ENCODE results near the gene SLC25A18. TPM values are rescaled to one million over a fixed set of nuclear protein-coding genes. Genes with fewer than 3 reads are reported as not detected.
A peak's percentile ranks its signal among the peaks of the same experiment; 100 is the strongest.

SLC25A18 gene
- total and polyA plus RNA-seq, 2 of the 8 experiments (the other 6 are each of a cell fraction or from before 2014, with no cell fraction given) = 2.8 to 2.9 TPM

- H3K4ac ChIP-seq (replicated peaks; ENCODE audit: insufficient read length, low read depth, low read length) = no peak overlapping the region
- no peak overlapping the region for H3K27ac ChIP-seq (ENCODE audit: low read depth, low read length)
- H2BK20ac ChIP-seq (ENCODE audit: low read length) = 0 out of 2 replicates have a peak overlapping the region, but pooled peaks have one; percentile 41
- no peak overlapping the region for H4K8ac ChIP-seq (ENCODE audit: extremely low read depth, insufficient read depth, low read length)
- H3K79me1 ChIP-seq (ENCODE audit: low read depth, low read length) = no peaks in the 10 kb centered on the region
- H3K27me3 ChIP-seq (replicated peaks in 1 of 4; ENCODE audit: control insufficient read depth in 3 of 4, extremely low read depth in 1 of 4, insufficient read depth in 3 of 4, low read length in 3 of 4) = no peaks in the 10 kb centered on the region
- no peaks in the 10 kb centered on the region for H3K9me3 ChIP-seq (ENCODE audit: insufficient read depth in 2 of 2, low read depth in 1 of 2, low read length in 1 of 2)
- H3K4me1 ChIP-seq (replicated peaks in 1 of 4; ENCODE audit: control insufficient read depth in 3 of 4, insufficient read depth in 4 of 4, low read length in 3 of 4) = peaks cover 1 to 6% (median 2%) of the 10 kb centered on the region in 4 experiments; a peak in 6 of 7 replicates
- no peak overlapping the region for H2AK5ac ChIP-seq (ENCODE audit: low read depth, low read length)
- no peak overlapping the region for H2BK15ac ChIP-seq (ENCODE audit: low read length)
- H3K4me2 ChIP-seq (ENCODE audit: insufficient read depth in 1 of 2, low read depth in 2 of 2, low read length in 2 of 2) = no peak overlapping the region
- FAIRE-seq (no peak), DNase-seq (ENCODE audit: low read depth in 1 of 2, low spot score in 2 of 2) (no peak)
- no peak overlapping the region for H4K91ac ChIP-seq (replicated peaks; ENCODE audit: insufficient read length, low read length)
- no peaks in the 10 kb centered on the region for H4K20me1 ChIP-seq (replicated peaks in 1 of 2; ENCODE audit: control insufficient read depth in 1 of 2, insufficient read depth in 2 of 2, low read length in 2 of 2)
- H3K56ac ChIP-seq (replicated peaks; ENCODE audit: insufficient read length, low read depth, low read length) = no peak overlapping the region
- H3K23ac ChIP-seq (ENCODE audit: insufficient read length) = no peak overlapping the region
- no peak overlapping the region for H2BK12ac ChIP-seq (ENCODE audit: low read depth, low read length)
- no peak overlapping the region for H3K9ac ChIP-seq (replicated peaks in 1 of 4; ENCODE audit: extremely low read depth in 1 of 4, low read depth in 3 of 4, low read length in 3 of 4)
- no peaks in the 10 kb centered on the region; the same call in 1 of the 2 replicates for H3K23me2 ChIP-seq (ENCODE audit: low read depth, low read length)
- H2AFZ ChIP-seq (ENCODE audit: low read length) = no peak overlapping the region
- WGBS, 2 experiments (ENCODE audit: extremely low coverage in 1 of 2, insufficient coverage in 1 of 2, insufficient read length in 1 of 2, insufficient replicate concordance in 2 of 2, low coverage in 1 of 2, low lambda C conversion rate in 2 of 2, missing lambda C conversion rate in 1 of 2) = 95% methylated on average over 4 of the region's 4 CpGs; no CpG with 5 or more reads in 1 of the 2 experiments
- H3K14ac ChIP-seq (ENCODE audit: insufficient read length) = no peak overlapping the region
- H3K4me3 ChIP-seq (ENCODE audit: extremely low read depth in 1 of 4, insufficient read depth in 2 of 4, low read depth in 3 of 4, low read length in 4 of 4) = no peak overlapping the region
- POLR2A ChIA-PET (ENCODE audit: partially characterized antibody) = interaction anchor here (1.1 kb wide), 1 partner anchor 11 kb away, joined by 3 read pairs; no protein-coding TSS in a partner anchor
- H4K5ac ChIP-seq (ENCODE audit: insufficient read length, low read depth, low read length) = no peak overlapping the region
- no peak overlapping the region for H2BK120ac ChIP-seq (replicated peaks; ENCODE audit: low read depth, low read length)
- no peaks in the 10 kb centered on the region for H3K79me2 ChIP-seq (ENCODE audit: control insufficient read depth in 1 of 2, insufficient read depth in 2 of 2, low read length in 2 of 2)
- no peak overlapping the region for H3K18ac ChIP-seq (ENCODE audit: extremely low read depth, low read length)
- H2BK5ac ChIP-seq (ENCODE audit: low read depth, low read length) = no peak overlapping the region
- no peaks in the 10 kb centered on the region for H3K36me3 ChIP-seq (ENCODE audit: control insufficient read depth in 2 of 4, insufficient read depth in 4 of 4, low read length in 3 of 4)
- CTCF ChIA-PET (ENCODE audit: partially characterized antibody) = no interaction called here
- TF ChIP-seq SIN3A (conservative IDR thresholded peaks at IDR 0.05 in 1 of 2, IDR thresholded peaks at IDR 0.05 in 1 of 2; ENCODE audit: low read depth in 1 of 2, low read length in 2 of 2) (no peak), KDM5A (IDR thresholded peaks at IDR 0.05; ENCODE audit: low read length) (no peak), EP300 (IDR thresholded peaks at IDR 0.05; ENCODE audit: borderline replicate concordance in 1 of 2, low read depth in 2 of 2, low read length in 2 of 2) (no peak), SRF (IDR thresholded peaks at IDR 0.05; ENCODE audit: low read depth, low read length) (no peak), BRCA1 (IDR thresholded peaks at IDR 0.05; ENCODE audit: low read depth, low read length) (no peak), CTBP2 (IDR thresholded peaks at IDR 0.05; ENCODE audit: borderline replicate concordance, insufficient read depth, insufficient read length, low read length) (no peak), TAF7 (optimal IDR thresholded peaks at IDR 0.05; ENCODE audit: borderline replicate concordance, low read depth, low read length) (no peak), CBX5 (IDR thresholded peaks at IDR 0.05; ENCODE audit: low read depth, low read length) (no peak), RBBP5 (IDR thresholded peaks at IDR 0.05; ENCODE audit: borderline replicate concordance, low read depth, low read length) (no peak), TCF12 (IDR thresholded peaks at IDR 0.05; ENCODE audit: low read depth, low read length) (no peak), GABPA (IDR thresholded peaks at IDR 0.05; ENCODE audit: borderline replicate concordance, insufficient read depth, low read length) (no peak), JUN (IDR thresholded peaks at IDR 0.05; ENCODE audit: low read depth, low read length) (no peak), RAD21 (IDR thresholded peaks at IDR 0.05 in 1 of 2, conservative IDR thresholded peaks at IDR 0.05 in 1 of 2; ENCODE audit: low read depth in 2 of 2, low read length in 2 of 2) (no peak), CHD2 (IDR thresholded peaks at IDR 0.05; ENCODE audit: low read length) (no peak)
These were observed 12.4 kb downstream of the SLC25A18 start for GRCh38 chr22:17575681-17576080.
